AG09319 (cell line): ENCODE data around the gene CC2D2A.

Experiments
- DNase-seq: peaks from one replicate; pipeline ENCODE4 v3.0.0-alpha.2; 2010; ENCODE audit warnings: low read depth; ENCODE audit errors: extremely low read depth
- TF ChIP-seq, protein P1 (sequence below): IDR thresholded peaks from 2 replicates; pipeline ENCODE4 v1.5.1; 2011; ENCODE audit warnings: low read depth, mild to moderate bottlenecking, inconsistent platforms, low read length, moderate library complexity

Gene CC2D2A

DNA sequence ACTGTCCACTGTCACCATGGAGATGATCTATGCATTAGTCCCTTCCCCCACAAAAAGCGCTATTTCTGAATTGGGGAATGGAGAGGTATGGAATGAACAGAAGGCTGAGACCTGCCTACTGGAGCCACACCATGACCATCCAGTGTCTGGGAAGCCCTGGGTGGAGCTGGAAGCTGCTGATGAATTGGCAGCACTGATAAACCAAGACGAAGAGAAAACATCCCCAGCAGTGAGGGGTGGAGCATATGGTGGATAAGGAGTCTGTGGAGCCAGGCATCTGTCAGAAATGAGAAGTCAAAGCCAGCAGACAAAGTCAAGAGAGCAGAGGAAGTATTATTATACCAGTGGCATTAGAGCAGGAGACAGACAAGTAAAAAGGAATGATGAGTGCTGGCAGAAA, 13.2 kb downstream of the CC2D2A start:
- DNase-seq, result no peak
- TF ChIP-seq, protein P1, sequence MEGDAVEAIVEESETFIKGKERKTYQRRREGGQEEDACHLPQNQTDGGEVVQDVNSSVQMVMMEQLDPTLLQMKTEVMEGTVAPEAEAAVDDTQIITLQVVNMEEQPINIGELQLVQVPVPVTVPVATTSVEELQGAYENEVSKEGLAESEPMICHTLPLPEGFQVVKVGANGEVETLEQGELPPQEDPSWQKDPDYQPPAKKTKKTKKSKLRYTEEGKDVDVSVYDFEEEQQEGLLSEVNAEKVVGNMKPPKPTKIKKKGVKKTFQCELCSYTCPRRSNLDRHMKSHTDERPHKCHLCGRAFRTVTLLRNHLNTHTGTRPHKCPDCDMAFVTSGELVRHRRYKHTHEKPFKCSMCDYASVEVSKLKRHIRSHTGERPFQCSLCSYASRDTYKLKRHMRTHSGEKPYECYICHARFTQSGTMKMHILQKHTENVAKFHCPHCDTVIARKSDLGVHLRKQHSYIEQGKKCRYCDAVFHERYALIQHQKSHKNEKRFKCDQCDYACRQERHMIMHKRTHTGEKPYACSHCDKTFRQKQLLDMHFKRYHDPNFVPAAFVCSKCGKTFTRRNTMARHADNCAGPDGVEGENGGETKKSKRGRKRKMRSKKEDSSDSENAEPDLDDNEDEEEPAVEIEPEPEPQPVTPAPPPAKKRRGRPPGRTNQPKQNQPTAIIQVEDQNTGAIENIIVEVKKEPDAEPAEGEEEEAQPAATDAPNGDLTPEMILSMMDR, result no peak

DNA sequence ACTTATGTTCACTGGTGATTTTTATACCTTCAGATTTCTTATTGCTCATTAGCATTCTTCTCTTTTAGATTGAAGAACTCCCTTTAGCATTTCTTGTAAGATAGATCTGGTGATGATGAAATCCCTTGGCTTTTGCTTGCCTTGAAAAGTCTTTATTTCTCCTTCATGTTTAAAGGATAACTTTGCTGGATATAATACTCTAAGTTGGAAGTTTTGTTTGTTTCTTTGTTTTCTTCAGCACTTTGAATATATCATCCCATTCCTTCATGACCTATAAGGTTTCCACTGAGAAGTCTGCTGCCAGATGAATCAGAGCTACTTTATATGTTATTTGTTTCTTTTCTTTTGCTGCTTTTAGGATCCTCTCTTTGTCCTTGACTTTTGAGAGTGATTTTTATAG, 18.5 kb downstream of the CC2D2A start:
- no peak for DNase-seq
- TF ChIP-seq, protein P1, result no peak

DNA sequence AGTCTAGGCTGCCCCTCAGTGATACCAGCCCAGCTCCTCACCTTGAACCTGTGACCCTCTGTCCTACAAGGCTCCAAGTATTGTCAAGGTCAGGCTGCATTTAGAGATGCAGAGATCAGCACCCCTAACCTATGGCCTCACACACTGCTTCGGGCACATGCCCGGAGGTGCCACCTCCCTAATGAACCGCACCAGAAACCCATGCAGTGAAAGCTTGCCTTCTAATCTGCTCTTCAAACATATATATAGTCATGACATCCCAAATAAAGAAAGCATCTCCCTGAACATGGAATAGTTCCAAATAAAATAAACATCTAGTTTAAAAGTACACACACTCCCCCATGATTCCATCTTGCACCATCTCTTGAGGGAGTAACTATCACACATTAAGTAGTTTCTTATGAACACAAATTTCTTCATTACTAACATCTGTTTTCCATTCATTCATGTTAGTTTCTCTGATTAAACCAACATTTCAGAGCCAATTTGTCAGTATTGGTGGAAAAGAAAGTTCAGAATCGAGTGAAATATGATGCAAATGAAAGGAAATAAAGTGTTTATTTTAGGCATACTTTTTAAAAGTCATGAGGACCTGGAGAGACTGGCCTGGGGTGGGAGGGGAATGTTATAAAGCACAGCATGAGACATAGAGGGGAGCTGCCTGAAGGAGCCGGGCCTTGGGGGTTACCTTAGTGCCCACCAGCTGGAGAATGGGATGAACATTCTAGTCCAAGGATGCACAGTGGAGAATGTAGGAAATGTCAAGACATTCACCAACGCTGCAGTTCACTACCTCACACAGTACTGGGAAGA, 19.2 kb downstream of the CC2D2A start:
- TF ChIP-seq, protein P1, result no peak
- DNase-seq, result peak; percentile 94

DNA sequence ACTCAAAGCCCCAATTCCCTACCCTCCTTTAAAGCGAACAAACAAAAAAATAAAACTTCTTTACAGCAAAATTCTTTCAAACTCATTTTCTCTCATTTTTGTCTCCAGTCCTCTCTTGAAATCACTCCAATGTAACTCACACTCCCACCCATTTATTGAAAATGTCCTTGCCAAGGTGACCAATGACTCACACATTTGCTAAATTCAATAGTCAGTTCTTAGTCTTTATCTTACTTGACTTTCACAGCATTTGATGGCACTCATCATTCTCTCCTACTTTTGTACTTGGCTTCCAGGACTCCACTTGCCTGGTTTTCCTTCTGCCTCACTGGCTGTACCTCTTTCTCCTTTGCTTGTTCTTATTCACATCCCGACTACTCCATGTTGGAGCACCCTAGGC, 19.9 kb downstream of the CC2D2A start:
- no peak for DNase-seq
- TF ChIP-seq, protein P1, result no peak

DNA sequence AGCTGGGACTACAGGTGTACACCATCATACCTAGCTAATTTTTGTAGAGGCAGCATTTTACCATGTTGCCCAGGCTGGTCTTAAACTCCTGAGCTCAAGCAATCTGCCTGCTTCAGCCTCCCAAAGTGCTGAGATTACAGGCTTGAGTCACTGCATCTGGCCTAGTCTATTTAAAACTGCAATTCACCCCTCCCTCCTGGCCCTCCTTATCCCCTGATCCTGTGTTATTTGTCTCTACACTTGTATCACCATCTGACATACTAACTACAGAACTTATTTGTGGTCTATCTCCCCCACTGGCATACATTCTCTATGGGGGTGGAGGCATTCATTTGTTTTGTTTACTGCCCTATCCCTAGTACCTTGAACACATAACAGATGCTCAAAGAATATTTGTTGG, 23.7 kb downstream of the CC2D2A start:
- TF ChIP-seq, protein P1, result no peak

DNA sequence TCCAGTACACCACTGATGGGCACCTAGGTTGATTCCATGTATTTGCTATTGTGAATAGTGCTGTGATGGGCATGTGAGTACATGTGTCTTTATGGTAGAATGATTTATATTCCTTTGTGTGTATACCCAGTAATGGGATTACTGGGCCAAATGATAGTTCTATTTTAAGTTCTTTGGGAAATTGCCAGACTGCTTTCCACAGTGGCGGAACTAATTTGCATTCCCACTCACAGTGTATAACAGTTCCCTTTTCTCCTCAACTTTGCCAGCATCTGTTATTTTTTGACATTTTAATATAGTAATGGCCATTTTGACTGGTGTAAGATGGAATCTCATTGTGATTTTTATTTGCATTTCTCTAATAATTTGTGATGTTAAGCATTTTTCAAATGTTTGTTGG, 25.9 kb downstream of the CC2D2A start:
- TF ChIP-seq, protein P1, result no peak
- DNase-seq, result no peak

More for the DNA sequence above, 23.7 kb downstream of the CC2D2A start:
- DNase-seq, result no peak

DNA sequence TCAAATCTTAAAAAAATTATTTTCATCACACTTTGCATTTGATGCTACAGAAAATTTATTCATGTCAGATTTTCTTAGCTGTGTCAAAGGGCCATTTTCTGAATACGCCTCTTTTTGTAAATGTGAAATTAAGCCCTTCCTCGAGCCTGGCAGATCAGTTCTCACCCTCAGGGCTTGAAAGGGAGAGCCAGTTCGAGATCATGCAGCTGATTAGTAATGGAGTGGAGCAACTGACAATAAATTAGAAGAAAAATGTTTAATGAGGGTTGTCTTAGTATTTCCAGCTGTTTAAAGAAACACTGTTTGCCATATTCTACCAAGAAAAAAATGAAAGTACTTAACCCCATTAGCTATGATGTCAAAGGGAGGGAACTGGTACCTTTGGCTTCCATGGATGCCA, 28.7 kb downstream of the CC2D2A start:
- TF ChIP-seq, protein P1, result no peak
- DNase-seq, result no peak
